ENCODE results near the gene CCP110.

DNA sequence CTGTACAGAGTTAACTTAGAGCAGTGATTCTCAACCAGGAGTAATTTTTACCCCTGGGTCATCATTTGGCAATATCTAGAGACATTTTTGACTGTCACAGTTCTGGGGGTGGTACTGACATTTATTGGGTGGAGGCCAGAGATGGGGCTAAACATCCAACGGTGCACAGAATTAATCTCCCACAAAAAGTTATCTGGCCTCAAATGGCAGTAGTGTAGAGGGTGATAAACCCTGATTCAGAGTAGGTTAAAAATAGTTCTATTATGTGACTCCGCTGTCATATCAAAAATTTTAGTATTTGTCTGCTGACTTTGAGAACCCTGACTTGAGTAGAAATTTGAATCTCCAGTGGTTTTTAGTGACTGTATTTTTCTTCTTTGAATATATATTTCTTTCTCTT is 50.9 kb downstream of the CCP110 start:
- TF ChIP-seq CTCF (IDR thresholded peaks at IDR 0.05) (no peak), POLR2A (IDR thresholded peaks at IDR 0.05) (no peak)

Measured in body of pancreas (tissue), 4 donors.